COR-L47 (cell line): ENCODE results near the gene ANGPTL4.
"Not testable (repeated sequence)": the region's sequence is repeated elsewhere in the genome, so short reads cannot be mapped to it uniquely, and the experiment has no call there.

ENCODE experiments used
- DNase-seq: peaks from one replicate; lab custom pipeline; 2025; lab: John Stamatoyannopoulos, UW

ANGPTL4 gene

GRCh38 chr19:8361921-8362793, 1.8 kb upstream of the ANGPTL4 start:
- DNase-seq: peak; percentile 66

GRCh38 chr19:8366121-8366581, 2.2 kb downstream of the ANGPTL4 start:
- no peak for DNase-seq

- no peak for DNase-seq
Measured at GRCh38 chr19:8366961-8367326, 3.0 kb downstream of the ANGPTL4 start.

- DNase-seq: peak; percentile 58
Measured at GRCh38 chr19:8367327-8368001, 3.5 kb downstream of the ANGPTL4 start.

- no peak for DNase-seq
Measured at GRCh38 chr19:8370176-8371010, 6.4 kb downstream of the ANGPTL4 start.

- DNase-seq: no peak
Measured at GRCh38 chr19:8371011-8371804, 7.3 kb downstream of the ANGPTL4 start.

- no peak for DNase-seq
Measured at GRCh38 chr19:8373867-8374813, 10.2 kb downstream of the ANGPTL4 start.

GRCh38 chr19:8375766-8376165, 11.8 kb downstream of the ANGPTL4 start:
- DNase-seq: not testable (repeated sequence)

- DNase-seq: not testable (repeated sequence)
Measured at GRCh38 chr19:8376373-8376974, 12.5 kb downstream of the ANGPTL4 start.

- DNase-seq: no peak
Measured at GRCh38 chr19:8377598-8377997, 13.6 kb downstream of the ANGPTL4 start.

- not testable (repeated sequence) for DNase-seq
Measured at GRCh38 chr19:8379156-8379891, 15.4 kb downstream of the ANGPTL4 start.

- not testable (repeated sequence) for DNase-seq
Measured at GRCh38 chr19:8384569-8384968, 20.6 kb downstream of the ANGPTL4 start.

GRCh38 chr19:8385103-8385502, 21.1 kb downstream of the ANGPTL4 start:
- not testable (repeated sequence) for DNase-seq

GRCh38 chr19:8385566-8385965, 21.6 kb downstream of the ANGPTL4 start:
- DNase-seq: not testable (repeated sequence)

GRCh38 chr19:8386419-8386818, 22.5 kb downstream of the ANGPTL4 start:
- DNase-seq: not testable (repeated sequence)

GRCh38 chr19:8386990-8387389, 23.0 kb downstream of the ANGPTL4 start:
- no peak for DNase-seq

GRCh38 chr19:8387688-8388611, 24.0 kb downstream of the ANGPTL4 start:
- no peak for DNase-seq

GRCh38 chr19:8388612-8388958, 24.6 kb downstream of the ANGPTL4 start:
- no peak for DNase-seq
